Stimulated activated CD4-positive, alpha-beta T cell treated with anti-CD3 and anti-CD28 coated beads, Interleukin-4, amount 100 ng/mL, for 48 hours (primary cell): ENCODE measurements around the gene PGAM5.

Experiments
- DNase-seq, 2 donors: peaks; one replicate each; pipeline ENCODE4 v3.0.0-alpha.2; 2020; ENCODE audit warnings: low read depth in 2 of 2

The PGAM5 gene

DNA sequence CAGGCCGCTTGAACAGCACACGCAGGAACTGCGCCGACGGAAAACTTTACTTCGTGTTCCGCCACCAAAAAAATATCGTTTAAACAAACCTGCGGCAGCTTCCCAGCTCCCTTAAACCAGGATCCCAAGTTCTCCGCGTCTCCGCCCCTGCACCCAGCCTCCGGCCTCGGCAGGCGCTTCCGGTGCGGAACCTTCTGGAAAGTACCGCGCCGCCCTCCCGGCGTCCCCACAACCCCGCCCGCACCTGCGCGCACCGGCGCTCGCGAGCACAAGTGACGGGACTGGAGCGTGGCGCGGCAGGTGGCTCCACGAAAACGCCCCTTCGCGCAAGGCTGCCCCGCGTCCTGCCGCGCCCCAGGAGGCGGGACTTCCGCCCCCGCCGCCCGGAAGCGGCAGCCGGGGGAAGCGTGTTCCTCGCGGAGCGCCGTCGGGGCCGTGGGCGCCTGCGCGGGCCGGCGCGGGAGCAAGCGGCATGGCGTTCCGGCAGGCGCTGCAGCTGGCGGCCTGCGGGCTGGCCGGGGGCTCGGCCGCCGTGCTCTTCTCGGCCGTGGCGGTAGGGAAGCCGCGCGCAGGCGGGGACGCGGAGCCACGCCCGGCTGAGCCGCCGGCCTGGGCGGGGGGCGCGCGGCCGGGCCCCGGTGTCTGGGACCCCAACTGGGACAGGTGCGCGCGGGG is at the start of gene PGAM5:
TSS of gene PGAM5 (plus strand) at position 438 of the 675 bp plus-strand sequence. CDS start at position 473, 35 bp downstream.
- peak; percentile 75 to 82 for DNase-seq

- no peak for DNase-seq
These were observed 49.6 kb upstream of the PGAM5 start for GRCh38 chr12:132660996-132661395.

- DNase-seq: no peak
These were observed 48.7 kb upstream of the PGAM5 start for GRCh38 chr12:132661972-132662371.

GRCh38 chr12:132662901-132663755 is 47.5 kb upstream of the PGAM5 start:
- DNase-seq: no peak

GRCh38 chr12:132664206-132665148 is 46.2 kb upstream of the PGAM5 start:
- DNase-seq: no peak

- no peak for DNase-seq
These were observed 45.5 kb upstream of the PGAM5 start for GRCh38 chr12:132665149-132665491.

DNA sequence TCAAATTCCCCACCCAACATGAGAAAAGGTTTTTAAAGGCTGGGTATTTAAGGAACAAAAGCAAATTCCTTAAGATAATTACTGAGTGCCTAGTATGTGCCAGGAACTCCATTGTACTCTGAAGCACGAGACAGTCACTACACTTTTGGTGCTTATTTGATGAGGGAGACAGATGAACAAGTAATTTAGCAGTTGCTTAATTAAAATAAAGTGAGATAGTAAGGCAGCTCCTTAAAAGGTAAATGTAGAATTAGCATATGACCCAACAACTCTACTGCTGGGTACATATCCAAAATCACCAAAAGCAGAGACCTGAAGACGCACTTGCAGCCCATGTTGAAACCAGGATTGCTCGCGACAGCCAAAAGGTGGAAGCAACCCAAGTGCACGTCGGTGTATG is 44.8 kb upstream of the PGAM5 start:
- DNase-seq: no peak

DNA sequence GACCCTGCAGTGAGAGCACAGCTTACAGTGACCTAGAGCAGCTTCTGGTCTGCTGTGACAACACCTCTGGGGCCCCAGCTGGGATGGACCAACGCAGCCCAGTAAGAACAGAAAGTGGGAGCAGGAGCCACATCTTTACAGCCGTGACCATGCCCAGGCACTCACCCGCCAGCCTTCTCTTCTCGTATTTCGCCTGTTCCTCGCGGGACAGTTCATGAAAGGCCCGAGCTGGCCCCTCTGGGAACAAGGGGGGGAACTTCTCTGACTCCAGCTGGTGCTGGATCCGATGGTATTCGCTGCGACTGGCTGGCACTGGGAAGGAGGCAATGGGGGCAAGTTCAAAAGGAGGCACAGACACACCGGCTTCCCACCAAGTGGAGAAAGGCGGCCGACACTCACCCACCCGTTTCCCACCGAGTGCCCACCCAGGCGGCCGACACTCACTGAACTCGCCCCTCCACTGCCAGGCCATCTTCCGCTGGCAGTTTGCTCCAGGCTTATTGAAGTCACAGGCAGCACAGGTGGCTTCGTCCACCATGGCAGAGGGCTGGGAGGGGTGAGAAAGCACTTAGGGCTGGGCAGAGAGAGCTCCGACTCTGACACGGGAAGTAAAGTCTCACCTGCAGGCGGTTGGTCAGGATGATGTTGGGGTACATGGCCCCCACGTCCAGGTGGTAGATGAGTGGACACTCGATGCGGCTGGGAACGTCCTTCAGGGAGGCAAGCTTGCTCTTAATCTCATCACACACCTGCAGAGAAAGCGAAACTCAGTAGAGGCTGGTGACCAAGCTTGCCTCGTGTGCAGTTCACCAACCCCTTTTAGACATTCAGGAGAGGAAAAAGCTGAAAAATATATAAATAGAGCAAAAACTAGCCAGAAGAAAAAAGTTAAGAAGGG is 42.2 kb upstream of the PGAM5 start:
- no peak for DNase-seq

DNA sequence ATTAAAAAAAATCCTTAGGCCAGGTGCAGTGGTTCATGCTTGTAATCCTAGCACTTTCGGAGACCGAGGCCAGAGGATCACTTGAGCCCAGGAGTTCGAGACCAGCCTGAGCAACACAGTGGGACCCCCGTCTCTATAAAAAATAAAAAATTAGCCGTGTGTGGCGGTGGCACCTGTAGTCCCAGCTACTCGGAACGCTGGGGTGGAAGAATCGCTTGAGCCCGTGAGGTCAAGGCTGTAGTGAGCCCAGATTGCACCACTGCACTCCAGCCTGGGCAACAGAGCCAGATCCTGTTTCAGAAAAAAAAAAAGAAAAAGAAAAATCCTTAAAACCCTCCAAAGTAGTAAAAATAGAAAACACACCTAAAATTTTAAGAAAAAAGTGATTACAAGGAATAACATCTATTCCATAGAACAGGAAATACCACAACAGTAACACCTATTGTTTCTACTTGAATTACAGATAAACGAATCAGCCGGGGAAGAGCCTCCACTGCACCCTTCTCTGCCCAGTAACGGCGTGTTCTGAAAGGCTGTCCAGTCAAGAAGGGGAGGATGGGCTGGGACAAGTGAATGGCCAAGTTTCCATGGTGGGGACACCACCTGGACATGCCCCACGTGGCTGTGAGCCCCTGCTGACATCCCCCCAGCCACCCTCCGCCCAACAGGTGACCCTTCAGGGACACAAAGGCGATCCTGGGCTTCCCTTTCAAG is 41.3 kb upstream of the PGAM5 start:
- DNase-seq: no peak

DNA sequence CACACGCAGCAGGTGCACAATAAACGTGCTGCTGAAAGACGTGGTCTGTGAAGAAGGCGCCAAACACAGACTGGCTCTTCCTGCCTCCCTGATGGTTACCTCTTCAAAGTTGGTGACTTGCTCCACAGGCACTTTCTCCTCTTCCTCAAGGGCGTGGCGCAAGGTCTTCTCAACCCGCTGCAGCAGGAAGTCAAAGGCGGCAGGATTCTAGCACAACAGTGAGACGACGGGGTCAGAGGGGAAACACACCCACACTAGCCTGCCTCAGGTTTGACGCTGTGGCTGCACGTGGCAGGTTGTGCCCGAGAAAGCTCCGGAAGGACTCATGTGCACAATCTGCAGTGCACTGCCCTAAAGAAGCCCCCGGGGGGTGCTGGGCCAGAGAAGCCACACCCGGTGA is 38.5 kb upstream of the PGAM5 start:
- no peak for DNase-seq

GRCh38 chr12:132672678-132673077 is 38.0 kb upstream of the PGAM5 start:
- no peak for DNase-seq

DNA sequence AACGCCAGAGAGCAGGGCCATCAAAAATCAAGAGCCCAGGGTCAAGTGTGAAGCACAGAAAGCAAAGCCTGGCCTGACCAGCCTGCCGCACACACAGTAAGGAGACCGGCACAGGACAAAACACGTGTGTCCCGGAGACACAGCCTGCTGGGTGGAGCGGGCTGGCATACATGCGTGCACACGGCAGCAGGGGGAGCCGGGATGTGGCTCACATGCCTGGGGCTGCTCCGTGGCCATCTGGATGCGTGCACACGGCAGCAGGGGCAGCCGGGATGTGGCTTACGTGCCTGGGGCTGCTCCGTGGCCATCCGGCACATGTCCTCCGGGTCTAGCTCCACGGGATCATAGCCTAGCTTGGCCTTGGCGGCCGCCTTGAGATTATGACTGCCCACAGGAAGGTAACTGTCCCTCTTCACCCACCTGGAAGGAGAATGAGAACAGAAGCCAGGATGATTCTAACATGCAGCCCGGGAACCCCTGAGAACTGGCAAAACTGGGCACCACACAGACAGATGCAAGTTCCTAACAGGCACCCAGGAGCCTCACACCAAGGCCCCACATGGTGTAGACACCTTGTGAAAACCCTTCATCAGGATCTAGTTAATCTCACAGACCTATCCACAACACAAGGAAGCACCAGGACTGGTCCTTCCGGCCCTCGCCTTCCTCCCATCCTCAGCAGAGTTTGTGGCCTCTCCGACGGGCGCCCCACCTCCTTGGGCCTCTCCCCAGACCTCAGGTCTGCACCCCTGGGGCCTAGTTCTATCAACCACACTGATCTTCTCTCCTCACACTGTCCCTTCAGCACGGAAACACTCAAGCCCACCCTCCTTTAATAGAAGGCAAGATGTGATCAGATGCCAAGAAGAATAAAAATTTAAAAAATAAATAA is 37.1 kb upstream of the PGAM5 start:
- no peak for DNase-seq

DNA sequence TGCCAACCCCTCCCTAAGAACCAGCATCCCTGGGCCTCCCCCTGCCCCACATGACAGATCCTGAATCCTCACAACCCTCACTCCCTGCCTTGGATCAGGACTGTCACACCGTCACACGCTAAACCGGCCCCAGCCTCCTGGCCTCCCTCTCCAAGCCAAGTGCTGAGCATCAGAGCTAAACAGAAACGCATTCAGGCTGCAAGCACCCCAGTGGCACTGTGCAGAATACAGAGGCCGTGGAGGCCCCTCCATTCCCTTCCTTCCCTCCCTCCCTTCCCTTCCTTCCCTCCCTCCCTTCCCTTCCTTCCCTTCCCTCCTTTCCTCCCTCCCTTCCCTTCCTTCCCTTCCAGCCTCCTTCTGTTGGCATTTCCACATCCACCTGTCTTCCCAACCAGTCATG is 36.1 kb upstream of the PGAM5 start:
- no peak for DNase-seq

GRCh38 chr12:132675757-132676432 is 34.7 kb upstream of the PGAM5 start:
- no peak for DNase-seq

DNA sequence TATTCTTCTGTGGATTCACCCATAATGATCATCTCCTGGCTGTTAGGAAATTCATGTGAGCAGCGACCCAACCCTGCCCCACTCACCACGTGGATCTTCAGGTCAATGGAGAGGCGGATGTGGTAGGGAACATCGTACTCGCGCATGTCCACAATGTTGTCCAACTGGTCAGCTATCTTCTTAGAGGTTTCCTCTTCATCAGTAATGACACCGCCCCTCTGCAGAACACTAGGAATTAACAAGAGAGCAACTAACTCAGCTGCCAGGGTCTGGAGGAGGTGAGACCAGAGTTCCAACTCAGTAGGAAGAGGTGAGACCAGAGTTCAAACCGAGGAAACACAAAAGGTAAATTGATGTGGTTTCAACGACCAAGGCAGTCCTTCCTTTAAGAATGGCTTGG is 33.1 kb upstream of the PGAM5 start:
- DNase-seq: no peak

GRCh38 chr12:132685400-132685799 is 25.2 kb upstream of the PGAM5 start:
- DNase-seq: no peak

- no peak for DNase-seq
These were observed 23.8 kb upstream of the PGAM5 start for GRCh38 chr12:132686825-132687210.

GRCh38 chr12:132687211-132688164 is 23.2 kb upstream of the PGAM5 start, which contains the start of the genes POLE and PXMP2:
TSS of gene POLE (minus strand) at chr12:132687342. CDS start at chr12:132687315, 27 bp downstream.
TSS of gene PXMP2 (plus strand) at chr12:132687587. CDS start at chr12:132687671, 84 bp downstream.
- DNase-seq: peak; percentile 95
